ENCODE measurements around the gene NCOA7. TPM values are rescaled to one million over a fixed set of nuclear protein-coding genes. Genes with fewer than 3 reads are reported as not detected.

The NCOA7 gene
- total RNA-seq, 1 experiment from 2014 or later = 13.8 TPM

DNA sequence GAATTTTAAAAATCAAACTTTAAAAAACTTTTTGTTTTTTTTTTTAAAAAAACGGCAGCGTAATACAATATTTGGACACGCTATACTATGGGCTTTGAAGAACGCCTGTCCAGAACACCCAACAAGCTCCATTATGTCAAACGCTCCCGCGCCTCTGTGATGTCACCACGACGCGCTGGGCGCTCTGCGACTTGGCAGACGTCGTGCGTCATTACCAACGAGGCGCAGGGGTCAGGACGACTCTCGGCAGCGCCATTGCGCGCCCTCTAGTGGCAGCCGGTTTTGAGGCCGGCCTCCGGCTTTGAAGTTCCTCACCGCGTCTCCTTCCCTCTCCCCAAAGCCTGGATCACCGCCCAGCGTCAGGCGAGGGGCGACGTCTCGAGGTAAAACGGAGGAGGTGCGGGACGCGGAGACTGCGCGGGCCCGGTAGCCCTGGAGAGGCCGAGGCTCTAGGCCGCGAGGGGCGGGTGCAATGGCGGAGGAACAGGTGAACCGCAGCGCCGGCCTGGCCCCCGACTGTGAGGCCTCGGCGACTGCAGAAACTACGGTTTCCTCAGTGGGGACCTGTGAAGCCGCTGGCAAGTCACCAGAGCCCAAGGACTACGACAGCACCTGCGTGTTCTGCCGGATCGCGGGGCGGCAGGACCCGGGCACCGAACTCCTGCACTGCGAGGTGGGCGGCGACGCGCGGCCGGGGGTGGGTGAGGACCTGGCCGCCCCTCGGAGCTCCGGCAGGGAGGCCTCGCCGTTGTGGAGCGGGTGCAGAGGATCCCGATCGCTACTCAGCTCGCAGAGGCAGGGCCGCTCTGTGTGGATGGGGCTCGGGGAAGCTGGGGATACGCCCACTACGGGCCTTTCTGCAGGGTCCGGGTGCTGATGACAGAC is 166.0 kb downstream of the NCOA7 start, which contains the start of gene HINT3 (continued):
- TF ChIP-seq, protein P1, sequence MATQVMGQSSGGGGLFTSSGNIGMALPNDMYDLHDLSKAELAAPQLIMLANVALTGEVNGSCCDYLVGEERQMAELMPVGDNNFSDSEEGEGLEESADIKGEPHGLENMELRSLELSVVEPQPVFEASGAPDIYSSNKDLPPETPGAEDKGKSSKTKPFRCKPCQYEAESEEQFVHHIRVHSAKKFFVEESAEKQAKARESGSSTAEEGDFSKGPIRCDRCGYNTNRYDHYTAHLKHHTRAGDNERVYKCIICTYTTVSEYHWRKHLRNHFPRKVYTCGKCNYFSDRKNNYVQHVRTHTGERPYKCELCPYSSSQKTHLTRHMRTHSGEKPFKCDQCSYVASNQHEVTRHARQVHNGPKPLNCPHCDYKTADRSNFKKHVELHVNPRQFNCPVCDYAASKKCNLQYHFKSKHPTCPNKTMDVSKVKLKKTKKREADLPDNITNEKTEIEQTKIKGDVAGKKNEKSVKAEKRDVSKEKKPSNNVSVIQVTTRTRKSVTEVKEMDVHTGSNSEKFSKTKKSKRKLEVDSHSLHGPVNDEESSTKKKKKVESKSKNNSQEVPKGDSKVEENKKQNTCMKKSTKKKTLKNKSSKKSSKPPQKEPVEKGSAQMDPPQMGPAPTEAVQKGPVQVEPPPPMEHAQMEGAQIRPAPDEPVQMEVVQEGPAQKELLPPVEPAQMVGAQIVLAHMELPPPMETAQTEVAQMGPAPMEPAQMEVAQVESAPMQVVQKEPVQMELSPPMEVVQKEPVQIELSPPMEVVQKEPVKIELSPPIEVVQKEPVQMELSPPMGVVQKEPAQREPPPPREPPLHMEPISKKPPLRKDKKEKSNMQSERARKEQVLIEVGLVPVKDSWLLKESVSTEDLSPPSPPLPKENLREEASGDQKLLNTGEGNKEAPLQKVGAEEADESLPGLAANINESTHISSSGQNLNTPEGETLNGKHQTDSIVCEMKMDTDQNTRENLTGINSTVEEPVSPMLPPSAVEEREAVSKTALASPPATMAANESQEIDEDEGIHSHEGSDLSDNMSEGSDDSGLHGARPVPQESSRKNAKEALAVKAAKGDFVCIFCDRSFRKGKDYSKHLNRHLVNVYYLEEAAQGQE (IDR thresholded peaks at IDR 0.05; ENCODE audit: low read depth) = no peak
- TF ChIP-seq ZFX (IDR thresholded peaks at IDR 0.05) (peak; percentile 97), RAD21 (IDR thresholded peaks at IDR 0.05; ENCODE audit: low read depth) (peak; percentile 74), EGR1 (IDR thresholded peaks at IDR 0.05; ENCODE audit: low read depth) (no peak), POLR2A (IDR thresholded peaks at IDR 0.05; ENCODE audit: borderline replicate concordance, extremely low read depth, insufficient read depth, insufficient read length) (peak; percentile 43), ELF1 (IDR thresholded peaks at IDR 0.05; ENCODE audit: borderline replicate concordance, low read depth) (no peak), EZH2 (IDR thresholded peaks at IDR 0.05) (no peak), TCF7L2 (IDR thresholded peaks at IDR 0.05; ENCODE audit: borderline replicate concordance, extremely low read depth, insufficient read depth, insufficient read length) (peak; percentile 100), EZH2phosphoT487 (IDR thresholded peaks at IDR 0.05; ENCODE audit: borderline replicate concordance) (no peak), CEBPB (IDR thresholded peaks at IDR 0.05; ENCODE audit: low read depth) (no peak; the same call in 1 of the 2 replicates), JUND (IDR thresholded peaks at IDR 0.05) (no peak)
- TF ChIP-seq, protein P2, sequence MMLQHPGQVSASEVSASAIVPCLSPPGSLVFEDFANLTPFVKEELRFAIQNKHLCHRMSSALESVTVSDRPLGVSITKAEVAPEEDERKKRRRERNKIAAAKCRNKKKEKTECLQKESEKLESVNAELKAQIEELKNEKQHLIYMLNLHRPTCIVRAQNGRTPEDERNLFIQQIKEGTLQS (IDR thresholded peaks at IDR 0.05) = no peak
- TF ChIP-seq, protein P3, sequence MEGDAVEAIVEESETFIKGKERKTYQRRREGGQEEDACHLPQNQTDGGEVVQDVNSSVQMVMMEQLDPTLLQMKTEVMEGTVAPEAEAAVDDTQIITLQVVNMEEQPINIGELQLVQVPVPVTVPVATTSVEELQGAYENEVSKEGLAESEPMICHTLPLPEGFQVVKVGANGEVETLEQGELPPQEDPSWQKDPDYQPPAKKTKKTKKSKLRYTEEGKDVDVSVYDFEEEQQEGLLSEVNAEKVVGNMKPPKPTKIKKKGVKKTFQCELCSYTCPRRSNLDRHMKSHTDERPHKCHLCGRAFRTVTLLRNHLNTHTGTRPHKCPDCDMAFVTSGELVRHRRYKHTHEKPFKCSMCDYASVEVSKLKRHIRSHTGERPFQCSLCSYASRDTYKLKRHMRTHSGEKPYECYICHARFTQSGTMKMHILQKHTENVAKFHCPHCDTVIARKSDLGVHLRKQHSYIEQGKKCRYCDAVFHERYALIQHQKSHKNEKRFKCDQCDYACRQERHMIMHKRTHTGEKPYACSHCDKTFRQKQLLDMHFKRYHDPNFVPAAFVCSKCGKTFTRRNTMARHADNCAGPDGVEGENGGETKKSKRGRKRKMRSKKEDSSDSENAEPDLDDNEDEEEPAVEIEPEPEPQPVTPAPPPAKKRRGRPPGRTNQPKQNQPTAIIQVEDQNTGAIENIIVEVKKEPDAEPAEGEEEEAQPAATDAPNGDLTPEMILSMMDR (IDR thresholded peaks at IDR 0.05 in 2 of 3, conservative IDR thresholded peaks at IDR 0.05 in 1 of 3; ENCODE audit: borderline replicate concordance in 1 of 3, insufficient read depth in 1 of 3, low read depth in 2 of 3, low read length in 2 of 3) = peak; percentile 93 to 95 (median 94)
